RKO (cell line): Measurements from ENCODE around the gene HADH.
"Not testable (repeated sequence)": the region's sequence is repeated elsewhere in the genome, so short reads cannot be mapped to it uniquely, and the experiment has no call there.

Experiments
- DNase-seq: peaks from one replicate; pipeline ENCODE4 v3.0.0-alpha.2; 2016; ENCODE audit warnings: low spot score

The HADH gene

DNA sequence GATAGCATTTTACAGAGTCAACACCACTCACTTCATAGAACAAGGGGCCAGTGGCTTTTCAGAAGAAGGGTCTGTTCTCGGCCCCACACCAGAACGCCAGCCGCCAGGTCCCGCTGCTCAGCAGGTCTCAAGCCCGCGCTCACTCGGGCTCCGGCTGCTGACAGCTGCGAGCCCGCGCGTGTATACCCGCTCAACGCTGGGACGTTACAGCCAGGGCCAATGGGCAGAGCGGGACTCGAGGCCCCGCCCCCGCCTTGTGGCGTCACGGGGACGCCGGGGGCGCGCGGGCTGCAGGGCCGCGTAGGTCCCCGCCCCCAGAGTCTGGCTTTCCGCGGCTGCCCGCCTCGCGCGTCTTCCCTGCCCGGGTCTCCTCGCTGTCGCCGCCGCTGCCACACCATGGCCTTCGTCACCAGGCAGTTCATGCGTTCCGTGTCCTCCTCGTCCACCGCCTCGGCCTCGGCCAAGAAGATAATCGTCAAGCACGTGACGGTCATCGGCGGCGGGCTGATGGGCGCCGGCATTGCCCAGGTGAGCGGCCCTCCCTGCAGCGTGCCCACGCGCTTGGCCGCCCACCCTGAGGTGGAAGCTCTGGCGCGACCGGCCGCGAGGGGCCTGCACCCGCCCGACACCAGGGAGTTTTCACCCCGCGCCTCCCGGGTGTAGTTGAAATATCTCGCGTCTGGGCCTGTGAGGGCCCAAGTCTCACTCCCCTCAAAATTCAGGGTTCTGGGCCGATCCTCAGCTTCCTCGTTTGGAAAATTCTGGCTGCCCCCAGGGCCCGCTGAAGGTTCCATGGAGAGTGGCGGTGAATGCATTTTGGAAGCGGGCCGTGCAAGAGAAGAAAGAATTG is at the start of gene HADH:
TSS of gene HADH (plus strand) at position 353 of the 850 bp plus-strand sequence. CDS start at position 397, 44 bp downstream.
- DNase-seq, result peak; percentile 92

DNA sequence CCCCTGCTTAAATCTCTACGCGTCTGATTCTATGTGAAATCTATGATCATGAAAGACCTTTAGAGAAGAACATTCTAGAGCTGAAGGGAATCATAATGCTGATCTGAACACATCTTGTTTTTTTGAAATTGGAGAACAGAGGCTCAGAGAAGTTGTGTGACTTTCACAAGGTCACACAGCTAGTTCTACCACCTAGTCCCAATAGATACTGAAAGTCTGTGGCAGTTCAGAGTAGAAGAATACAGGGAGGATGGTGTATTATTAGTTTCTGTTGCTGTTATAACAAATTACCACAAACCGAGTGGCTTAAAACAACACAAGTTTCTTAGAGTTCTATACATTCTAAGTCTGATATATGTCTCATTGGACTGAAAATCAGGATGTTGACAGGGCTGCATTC is 43.9 kb upstream of the HADH start:
- DNase-seq, result no peak

DNA sequence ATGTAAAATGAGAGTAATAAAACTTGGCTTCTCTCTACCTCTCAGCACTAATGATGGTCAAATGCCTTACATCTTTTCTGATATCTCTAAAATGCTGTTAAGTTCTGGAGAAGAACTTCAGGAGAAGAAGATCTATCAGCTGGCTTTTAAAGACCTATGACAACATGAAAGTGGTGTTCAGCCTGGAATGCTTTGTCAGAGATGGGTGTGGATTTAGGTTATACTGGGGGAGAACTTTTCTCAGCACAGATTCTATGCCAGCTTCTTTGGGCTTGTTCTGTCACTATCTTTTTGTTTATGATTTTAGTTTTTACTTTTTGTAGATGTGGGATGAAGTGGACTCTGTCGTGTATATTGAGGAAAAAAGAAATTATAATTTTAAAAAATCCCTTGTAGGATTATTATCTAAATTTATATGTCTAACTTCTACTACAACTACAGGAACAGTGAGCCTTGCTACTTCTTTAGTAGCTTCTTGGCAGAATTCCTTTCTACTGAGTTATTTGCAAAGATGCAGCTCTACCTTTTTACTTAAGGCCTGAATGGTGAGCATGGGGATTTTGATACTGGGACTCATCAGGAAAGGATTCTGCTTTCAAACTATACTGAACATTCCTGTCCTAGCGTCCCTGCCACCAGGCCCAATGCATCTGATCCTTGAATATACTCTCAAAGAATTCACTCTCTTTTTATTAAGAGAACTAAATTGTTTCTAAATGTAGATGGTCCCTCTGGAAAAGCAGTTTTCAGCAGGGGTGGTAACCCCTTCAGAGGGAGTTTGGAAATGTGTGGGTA is 38.7 kb upstream of the HADH start:
- no peak for DNase-seq

DNA sequence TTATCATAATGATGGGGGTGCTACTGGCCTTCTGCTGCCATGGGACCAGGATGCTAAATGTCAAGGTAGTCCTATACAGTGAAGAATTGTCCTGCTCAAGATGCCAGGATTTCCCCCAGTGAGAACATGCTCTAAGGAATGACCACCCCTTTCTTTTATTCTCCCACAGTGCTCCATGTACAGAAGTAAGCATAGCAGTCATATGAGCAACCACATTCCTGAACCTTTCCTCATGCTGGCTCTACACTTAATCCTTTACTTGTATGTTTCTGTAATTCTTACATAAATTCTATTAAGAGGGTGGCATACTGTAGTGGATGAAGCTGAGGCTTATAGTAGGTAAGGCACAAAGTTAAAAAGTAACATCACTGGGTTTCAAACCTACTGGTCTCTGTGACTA is 38.1 kb upstream of the HADH start:
- DNase-seq, result peak; percentile 15

DNA sequence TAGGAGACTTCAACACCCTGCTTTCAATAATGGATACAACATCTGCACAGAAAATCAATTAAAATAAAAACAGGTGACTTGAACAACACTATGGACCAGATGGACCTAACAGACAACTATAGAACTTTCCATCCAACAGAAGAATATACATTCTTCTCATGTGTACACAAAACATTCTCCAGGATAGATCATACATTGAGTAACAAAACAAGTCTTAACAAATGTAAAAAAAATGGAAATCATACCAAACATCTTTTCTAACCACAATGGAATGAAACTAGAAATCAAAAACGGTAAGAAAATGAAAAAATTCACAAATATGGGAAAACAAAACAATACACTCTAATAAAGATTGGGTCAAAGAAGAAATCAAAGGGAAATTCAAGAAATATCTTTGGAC is 33.7 kb upstream of the HADH start:
- no peak for DNase-seq

DNA sequence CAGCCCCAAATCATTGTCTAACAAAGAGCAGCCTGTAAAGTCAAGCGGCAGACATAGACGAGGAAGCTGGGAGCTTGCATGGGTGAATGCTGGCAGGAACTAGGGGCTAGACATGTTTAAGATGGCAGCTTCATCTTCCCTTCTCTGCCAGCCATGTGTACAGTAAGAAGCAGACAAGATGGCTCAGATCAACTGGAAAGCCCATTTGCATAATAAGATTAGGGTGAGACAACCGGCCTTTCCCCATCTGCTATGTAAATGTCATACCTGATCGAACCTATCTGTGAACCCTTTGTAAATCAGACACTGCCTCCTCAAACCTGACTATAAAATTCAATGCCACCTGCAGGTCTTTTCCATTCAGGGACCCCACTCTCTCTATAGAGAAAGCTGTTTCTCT is 22.8 kb upstream of the HADH start:
- DNase-seq, result no peak

DNA sequence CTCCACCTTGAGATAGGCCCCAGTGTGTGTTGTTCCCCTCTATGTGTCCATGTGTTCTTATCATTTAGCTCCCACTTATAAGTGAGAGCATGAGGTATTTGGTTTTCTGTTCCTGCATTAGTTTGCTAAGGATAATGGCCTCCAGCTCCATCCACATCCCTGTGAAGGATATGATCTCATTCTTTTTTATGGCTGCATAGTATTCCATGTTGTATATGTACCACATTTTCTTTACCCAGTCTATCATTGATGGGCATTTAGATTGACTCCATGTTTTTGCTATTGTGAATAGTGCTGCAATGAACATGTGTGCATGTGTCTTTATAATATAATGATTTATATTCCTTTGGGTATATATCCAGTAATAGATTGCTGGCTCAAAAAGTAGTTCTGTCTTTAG is 22.2 kb upstream of the HADH start:
- not testable (repeated sequence) for DNase-seq

DNA sequence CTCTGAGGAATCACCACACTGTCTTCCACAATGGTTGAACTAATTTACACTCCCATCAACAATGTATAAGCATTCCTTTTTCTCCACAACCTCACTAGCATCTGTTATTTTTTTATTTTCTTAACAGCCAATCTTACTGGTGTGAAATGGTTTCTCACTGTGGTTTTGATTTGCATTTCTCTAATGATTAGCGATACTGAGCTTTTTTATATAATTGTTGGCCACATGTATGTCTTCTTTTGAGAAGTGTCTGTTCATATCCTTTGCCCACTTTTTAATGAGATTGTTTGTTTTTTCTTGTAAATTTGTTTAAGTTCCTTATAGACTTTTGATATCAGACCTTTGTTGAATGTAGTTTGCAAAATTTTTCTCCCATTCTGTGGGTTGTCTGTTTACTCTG is 21.8 kb upstream of the HADH start:
- DNase-seq, result not testable (repeated sequence)

DNA sequence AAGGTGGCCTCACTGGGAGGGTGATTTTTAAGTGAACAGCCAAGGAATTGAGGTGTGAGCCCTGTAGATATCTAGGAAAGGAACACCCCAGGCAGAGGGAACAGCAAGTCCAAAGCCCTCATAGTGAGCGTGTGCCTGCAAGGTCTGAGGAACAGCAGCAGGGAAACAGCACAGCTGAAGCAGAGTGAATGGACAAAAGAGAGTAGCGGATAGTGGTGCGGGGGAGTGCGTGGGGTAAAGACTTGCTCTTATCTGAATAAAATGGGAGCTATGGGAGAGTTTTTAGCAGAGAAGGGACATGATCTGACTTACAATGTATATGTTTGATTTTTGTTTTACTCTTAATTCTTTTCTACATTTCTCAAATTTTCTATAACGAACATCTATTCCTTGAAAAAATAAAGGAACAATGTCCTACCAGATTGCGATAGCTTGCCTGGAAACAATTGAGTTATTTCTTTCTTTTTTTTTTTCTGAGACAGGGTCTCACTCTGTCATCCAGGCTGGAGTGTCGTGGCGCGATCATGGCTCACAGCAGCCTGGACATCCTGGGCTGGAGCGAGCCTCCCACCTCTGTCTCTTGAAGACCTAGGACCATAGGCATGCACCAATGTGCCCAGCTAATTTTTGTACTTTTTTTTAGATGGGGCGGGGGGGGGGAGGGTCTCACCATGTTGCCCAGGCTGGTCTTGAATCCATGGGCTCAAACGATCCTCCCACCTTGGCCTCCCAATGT is 19.5 kb upstream of the HADH start:
- DNase-seq, result no peak

DNA sequence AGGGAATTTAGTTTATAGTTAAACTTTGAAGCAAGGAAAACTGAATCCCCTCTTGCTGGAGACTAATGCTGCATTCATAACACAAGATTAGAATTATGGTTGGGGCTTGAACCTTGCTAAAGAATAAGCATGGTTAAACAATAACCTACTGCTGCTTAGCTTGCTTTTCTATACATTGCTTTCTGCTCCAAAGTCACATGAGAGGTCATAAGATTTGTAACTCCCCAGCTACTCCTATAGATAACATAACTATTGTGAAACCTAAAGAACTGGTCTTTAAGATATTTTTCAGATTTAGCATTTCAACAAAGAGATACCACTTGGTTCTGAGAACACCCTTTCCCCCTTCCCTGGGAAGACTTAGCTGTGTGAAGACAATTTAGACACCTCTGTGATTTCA is 17.1 kb upstream of the HADH start:
- no peak for DNase-seq

DNA sequence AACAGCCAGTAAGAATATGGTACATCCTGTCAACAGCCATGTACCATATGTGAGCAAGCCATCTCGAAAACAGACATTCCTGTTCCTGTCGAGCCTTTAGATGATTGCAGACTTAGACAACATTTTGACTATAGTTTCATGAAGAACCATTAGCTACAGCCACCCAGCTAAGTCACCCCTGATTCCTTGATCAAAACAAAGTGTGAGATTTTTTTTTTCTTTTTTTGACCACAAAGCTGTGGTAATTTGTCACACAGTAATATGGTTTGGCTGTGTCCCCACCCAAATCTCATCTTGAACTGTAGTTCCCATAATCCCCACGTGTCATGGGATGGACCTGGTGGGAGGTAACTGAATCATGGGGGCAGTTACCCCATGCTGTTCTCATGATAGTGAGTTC is 15.2 kb upstream of the HADH start:
- no peak for DNase-seq

DNA sequence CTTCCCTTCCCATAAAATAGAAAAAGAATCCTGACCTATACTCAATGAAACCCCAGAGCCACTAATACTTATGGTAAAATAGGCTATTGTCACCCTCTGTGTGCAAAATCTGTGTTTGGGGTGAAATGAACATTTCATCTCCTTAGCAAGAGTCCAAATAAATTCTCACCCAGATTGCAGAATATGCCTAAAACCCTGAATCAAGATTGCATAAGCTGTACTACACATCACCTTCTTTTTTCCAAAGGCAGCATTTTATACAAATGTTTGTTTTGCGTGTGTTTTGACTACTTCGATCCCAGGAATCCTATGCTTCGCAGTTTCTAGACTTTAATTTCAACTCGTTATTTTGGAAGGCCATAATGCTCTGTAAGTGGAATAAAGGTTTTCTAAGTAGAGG is 12.2 kb upstream of the HADH start:
- DNase-seq, result no peak

DNA sequence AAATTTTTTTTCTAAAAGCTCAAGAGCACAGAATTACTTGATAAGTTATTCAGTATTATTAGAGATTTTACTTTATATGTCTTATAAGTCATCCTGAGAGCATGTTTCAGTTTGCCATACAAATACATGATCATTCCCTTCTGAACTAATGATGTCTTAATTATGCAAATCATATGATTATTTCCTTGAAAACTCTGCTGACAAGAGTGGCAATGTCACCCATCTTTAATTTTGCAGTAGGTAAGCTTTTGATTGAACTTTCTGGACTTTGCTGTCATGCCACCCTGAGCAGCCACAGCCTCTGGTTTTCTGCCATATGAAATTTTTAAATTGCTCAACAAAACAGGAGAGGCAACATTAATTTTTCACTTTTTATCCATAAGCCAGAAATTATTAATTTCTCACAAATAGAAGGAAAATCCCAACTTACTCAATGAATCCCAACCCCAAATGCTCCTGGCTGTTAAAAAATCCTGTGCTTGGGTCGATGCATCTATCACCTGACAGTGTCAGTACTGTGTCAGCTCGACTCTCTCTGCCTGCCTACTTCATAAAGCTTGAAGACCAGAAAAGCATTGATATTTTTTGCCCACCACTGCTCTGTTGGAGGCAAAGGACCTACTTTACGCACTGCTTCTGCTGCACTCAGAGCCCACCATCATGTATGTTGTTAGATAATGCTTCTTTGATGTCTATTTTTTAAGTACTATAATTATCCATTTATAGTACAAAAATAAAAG is 11.6 kb upstream of the HADH start:
- DNase-seq, result no peak

DNA sequence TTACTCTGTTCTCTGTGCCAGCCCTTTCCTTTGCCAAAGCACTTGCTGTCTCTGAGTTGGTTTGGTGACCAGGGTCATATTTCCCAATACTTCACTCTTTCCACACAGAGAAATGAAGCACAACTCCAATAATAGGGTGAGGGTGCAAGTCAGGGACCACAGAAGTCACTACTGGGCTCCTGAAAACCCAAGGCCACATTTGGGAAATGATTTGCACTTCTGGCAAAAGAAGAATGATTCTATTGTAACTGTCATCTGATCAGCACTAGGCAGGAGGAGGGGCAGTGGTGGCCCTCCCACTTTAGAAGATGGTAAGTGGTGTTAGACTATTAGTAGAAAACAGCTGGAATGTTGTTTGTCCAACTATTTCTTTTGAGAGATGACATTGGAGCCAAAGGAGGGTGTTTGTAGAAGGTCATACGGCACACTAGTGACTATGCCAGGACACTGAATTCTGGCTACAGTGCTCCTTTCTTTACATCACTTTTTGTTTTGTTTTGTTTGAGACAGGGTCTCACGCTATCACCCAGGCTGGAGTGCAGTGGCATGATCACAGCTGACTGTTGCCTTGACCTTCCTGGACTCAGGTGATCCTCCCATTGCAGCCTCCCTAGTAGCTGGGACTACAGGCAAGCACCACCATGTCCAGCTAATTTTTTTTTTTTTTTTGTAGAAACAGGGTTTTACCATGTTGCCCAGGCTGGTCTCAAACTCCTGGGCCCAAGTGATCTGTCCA is 10.8 kb upstream of the HADH start:
- DNase-seq, result no peak

DNA sequence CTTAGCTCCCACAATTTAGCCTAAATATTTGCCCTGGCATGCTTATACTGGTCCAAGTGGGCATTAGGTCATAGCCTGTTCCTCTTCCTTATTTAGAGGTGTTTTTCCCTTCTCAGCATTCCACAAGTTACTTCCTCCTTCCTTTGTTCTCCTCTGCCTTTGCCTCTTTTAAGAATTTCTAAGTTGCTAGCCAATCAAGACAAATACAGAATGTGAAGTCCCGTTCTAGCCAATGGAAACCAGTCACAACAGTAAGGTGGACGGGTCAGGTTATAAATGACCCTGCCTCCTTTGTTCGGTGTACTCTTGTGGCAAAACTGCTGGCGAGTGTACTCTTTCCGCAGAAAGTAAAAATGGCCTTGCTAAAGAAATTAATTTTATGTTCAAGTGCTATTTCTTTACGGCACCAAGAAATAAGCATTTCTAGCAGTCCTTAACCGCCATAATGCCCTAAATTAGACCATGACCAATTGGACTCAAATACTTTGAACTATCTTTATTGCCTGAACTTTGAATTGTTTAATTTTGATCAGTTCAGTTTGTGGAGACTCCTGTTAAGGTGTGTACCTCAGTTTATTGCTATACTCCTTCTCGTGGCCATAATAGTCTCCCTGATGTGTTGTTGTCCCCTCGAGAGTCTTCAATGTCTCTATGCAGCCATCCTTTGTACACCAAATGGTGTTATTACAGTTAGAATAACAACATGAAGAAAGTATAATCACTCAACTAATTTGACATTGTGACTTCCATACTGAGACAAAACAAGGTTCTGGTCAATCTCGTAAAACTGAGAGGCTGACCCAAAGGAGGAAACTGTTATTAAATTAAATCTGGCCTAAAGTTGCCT is 1.6 kb upstream of the HADH start:
- DNase-seq, result no peak

DNA sequence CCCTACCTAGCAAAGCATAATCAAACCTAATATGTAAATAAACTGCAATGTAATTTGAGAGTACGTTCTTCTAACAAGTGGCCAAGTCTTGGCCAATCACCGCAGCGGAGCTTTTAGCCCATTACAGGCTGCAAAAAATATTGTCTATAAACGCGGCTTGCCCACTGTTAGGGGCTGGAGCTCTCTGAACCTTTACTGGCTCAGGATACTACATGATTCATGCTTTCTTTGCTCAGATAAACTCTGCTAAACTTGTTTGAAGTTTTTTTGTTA is 990 bp upstream of the HADH start:
- DNase-seq, result no peak

DNA sequence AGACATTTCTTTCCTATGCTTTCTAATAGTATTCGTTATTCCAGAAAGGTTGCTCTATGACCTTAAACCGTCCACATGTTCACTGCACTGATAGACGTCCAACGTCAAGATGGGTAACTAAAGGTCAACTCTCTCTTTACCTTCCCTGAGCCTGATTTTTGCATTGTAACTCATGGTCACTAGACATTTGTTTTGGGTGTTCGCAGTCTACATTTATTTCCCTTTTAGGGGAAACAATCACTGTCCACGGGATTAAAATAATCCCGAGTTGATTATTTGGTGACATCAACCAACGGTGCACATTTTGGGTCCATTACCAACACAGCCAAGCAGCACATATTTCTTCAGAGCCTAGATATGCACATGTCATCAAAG is 540 bp upstream of the HADH start:
- DNase-seq, result peak; percentile 8

DNA sequence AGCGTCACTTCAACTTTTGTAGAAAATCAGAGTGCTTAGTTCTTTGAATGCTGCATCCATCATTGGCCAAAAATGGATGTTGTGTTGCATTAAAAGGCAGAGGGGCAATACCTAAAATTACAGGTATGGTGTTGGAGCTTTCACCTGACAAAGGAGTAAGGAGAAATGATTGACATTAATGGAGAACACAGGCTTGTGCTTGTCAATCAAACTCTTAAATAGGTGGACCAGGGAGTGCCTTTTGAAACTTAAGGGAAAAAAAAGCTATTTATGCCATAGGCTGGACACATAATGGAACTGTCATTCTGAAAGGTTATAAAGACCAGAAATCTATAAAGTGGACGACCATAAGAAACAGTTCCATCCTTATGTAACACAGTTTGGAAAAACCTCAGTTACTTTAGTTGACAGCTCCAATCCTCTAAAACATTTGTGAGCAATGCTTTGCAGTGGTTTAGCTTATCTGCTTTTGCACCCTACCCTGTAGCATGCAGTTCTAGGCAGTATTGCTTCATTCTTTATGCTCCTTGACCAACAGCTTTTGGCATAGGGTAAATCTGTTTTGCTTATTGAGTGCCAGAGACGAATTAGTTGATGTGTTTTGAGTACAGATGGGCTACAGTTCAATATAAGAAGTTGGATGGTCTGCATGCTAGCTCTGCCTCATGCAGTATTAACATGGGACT is 2.4 kb downstream of the HADH start:
- no peak for DNase-seq

DNA sequence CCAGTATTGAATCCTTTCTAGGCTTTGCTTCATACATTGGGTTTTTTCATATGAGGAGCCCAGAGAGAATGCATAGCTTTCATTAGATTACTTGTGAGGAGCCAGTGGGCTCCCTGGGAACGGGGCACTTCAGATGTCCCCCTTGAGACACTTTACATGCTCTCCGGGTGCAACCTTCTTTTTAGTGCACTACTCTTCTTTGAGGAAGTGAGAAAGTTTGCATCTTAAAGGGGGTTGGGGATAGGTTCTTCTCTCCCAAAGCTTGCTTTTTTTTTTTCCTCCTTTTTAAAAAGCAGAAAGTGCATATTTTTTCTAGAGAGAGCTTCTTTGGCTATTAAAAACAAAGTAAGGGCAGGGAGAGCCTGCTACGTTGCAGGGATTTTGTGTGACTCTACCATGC is 4.3 kb downstream of the HADH start:
- DNase-seq, result no peak

DNA sequence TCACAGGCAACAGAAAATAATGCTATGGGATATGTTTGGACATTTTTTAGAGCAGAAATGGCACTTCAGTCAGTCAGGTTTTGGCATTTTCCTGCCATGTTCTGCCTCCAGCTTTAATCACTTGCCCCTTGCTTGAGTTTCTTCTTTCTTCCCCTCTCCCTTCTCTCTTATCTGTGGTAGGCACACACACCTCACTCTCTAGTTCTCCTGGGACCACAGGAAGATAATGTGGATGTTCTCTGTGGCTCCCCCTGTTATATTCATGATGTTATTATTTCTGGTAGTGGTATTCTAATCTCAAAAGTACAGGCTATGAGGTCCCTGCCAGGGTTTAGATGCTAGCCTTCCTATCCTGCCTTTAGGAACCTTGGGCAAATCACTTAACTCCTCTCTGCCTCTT is 5.2 kb downstream of the HADH start:
- no peak for DNase-seq
